Body of pancreas (tissue), 4 donors: ENCODE results near the gene ADORA2B. TPM values are rescaled to one million over a fixed set of nuclear protein-coding genes. Genes with fewer than 3 reads are reported as not detected.

Experiments
- ATAC-seq: fragments of 150-250 bp; one replicate; pipeline ENCODE4 v1.9.1; 2016
- DNase-seq, 4 donors: peaks; one replicate each; pipeline ENCODE4 v3.0.0-alpha.2; 2019
- H3K27ac ChIP-seq, 4 donors: fragments of 200-600 bp; sonication (generic); 1 replicate in 3 of 4; 2 replicates in 1 of 4; pipeline versions ENCODE4 v1.5.1 to v1.6.1; 2016 to 2019; ENCODE audit warnings: mild to moderate bottlenecking in 1 of 4, mixed read lengths in 1 of 4, moderate library complexity in 1 of 4
- H3K27me3 ChIP-seq, 2 donors: fragments of 200-600 bp; sonication (generic); one replicate each; pipeline ENCODE4 v1.6.0; 2016; ENCODE audit warnings: mild to moderate bottlenecking in 1 of 2
- H3K36me3 ChIP-seq, 2 donors: fragments of 200-600 bp; sonication (generic); replicated peaks in 1 of 2; 2 replicates each; pipeline ENCODE4 v1.5.1; 2016; ENCODE audit warnings: low read depth in 2 of 2; ENCODE audit not compliant: insufficient read depth in 1 of 2
- H3K4me1 ChIP-seq: fragments of 200-600 bp; sonication (generic); one replicate; pipeline ENCODE4 v1.6.0; 2016
- H3K4me3 ChIP-seq, 2 donors: fragments of 200-600 bp; sonication (generic); 1 replicate in 1 of 2; 2 replicates in 1 of 2; pipeline ENCODE4 v1.5.1; 2016 to 2019
- H3K9me3 ChIP-seq, 3 donors: fragments of 200-600 bp; sonication (generic); 1 replicate in 2 of 3; 2 replicates in 1 of 3; pipeline ENCODE4 v1.5.1; 2016
- CTCF ChIP-seq, 7 experiments: fragments of 450-650 bp in 4 of 7; fragments of 200-600 bp in 3 of 7; sonication (generic) in 3 of 7; IDR thresholded peaks; one replicate each; pipeline ENCODE4 v1.5.1; 2016 to 2019; ENCODE audit warnings: antibody characterized with exemption in 7 of 7
- POLR2A ChIP-seq, 3 donors: fragments of 450-650 bp; IDR thresholded peaks; one replicate each; pipeline ENCODE4 v1.6.1; 2016; ENCODE audit warnings: antibody characterized with exemption in 3 of 3, mild to moderate bottlenecking in 2 of 3
- WGBS, 2 donors: methylation state at CpG; one replicate each; pipeline ENCODE4 v1.1.5; 2017; 5-methylcytosine and 5-hydroxymethylcytosine counted together
- intact Hi-C: fragments of 100-400 bp; cut with DNase I; formaldehyde crosslinking; loops from one replicate; pipeline ENCODE4 v1.15.1; 2023
- total RNA-seq, 2 donors: library from RNA; depleted of rRNA; stranded (reverse); fragments of >200 nt; gene quantifications; one replicate each; pipeline ENCODE4 v1.1.0, GENCODE V29; 2016

ADORA2B gene
- total RNA-seq, 2 donors from 2014 or later = 1.3 to 1.8 TPM

DNA sequence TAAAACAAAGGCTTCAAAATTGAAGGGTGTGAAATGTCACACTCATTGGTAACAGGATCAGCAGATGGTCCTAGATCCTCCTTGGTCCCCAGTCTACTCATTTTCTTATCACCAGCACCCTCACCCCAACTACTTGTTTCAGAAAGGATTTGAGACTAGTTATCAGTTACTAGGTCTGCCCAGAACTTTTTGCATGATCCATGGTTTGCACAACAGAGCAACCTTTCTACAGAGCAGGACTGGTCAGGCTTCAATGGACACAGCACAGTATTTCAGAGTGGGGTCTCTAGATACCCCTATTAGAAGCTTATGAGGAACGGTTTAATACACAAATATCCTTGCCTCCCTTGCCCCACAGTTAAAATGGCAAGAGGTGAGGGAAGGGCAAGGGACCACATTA lies 80.3 kb downstream of the ADORA2B start:
- TF ChIP-seq CTCF (IDR thresholded peaks at IDR 0.05) (no peak), POLR2A (IDR thresholded peaks at IDR 0.05) (no peak)
- WGBS, 2 donors = 93 to 95% methylated on average over 1 of the region's 1 CpG
- Histone ChIP-seq H3K27ac (no peak overlapping the region), H3K4me1 (peaks cover 9% of the 10 kb centered on the region), H3K4me3 (no peak overlapping the region), H3K9me3 (no peaks in the 10 kb centered on the region), H3K36me3 (peaks cover 0 to 29% of the 10 kb centered on the region in 2 donors), H3K27me3 (no peaks in the 10 kb centered on the region)
- DNase-seq (no peak), ATAC-seq (no peak)
- intact Hi-C loops = no loop called here

Other genes with a start within 250 kb of the ADORA2B start
- gene ZNF286A, start 245.4 kb upstream of the ADORA2B start, total RNA-seq = 10 to 100 TPM in 1 of 2 donors, 1 to 10 TPM in 1; 4.7 to 14.5 TPM
- not detected for gene TBC1D26, start 212.8 kb upstream of the ADORA2B start, total RNA-seq
- 10 to 100 TPM; 18.2 to 18.8 TPM for gene ZSWIM7, start 54.6 kb downstream of the ADORA2B start, total RNA-seq
- gene TTC19, start 54.7 kb downstream of the ADORA2B start, total RNA-seq = 10 to 100 TPM; 64.1 to 75.8 TPM